HUES48 (cell line): Measurements from ENCODE around the gene EAF2.
"Not testable (repeated sequence)": the region's sequence is repeated elsewhere in the genome, so short reads cannot be mapped to it uniquely, and the experiment has no call there.

Experiments used
- H3K27ac ChIP-seq: one replicate; pipeline ENCODE4 v1.7.0; 2013; ENCODE audit warnings: low read depth, low read length, inconsistent platforms
- H3K27me3 ChIP-seq: 2 replicates; pipeline ENCODE4 v1.6.1; 2013; ENCODE audit warnings: mild to moderate bottlenecking, low read length; ENCODE audit not compliant: control insufficient read depth, insufficient read depth
- H3K36me3 ChIP-seq: 2 replicates; pipeline ENCODE4 v1.6.1; 2013; ENCODE audit warnings: low read length; ENCODE audit not compliant: control insufficient read depth, insufficient read depth
- H3K4me1 ChIP-seq: 2 replicates; pipeline ENCODE4 v1.6.1; 2013; ENCODE audit warnings: mild to moderate bottlenecking, low read length; ENCODE audit not compliant: control insufficient read depth, insufficient read depth
- H3K4me3 ChIP-seq: 2 replicates; pipeline ENCODE4 v1.5.1; 2013; ENCODE audit warnings: mild to moderate bottlenecking, low read depth, low read length
- H3K9ac ChIP-seq: 2 replicates; pipeline ENCODE4 v1.6.1; 2013; ENCODE audit warnings: mild to moderate bottlenecking, low read depth, low read length, moderate library complexity
- H3K9me3 ChIP-seq: 2 replicates; pipeline ENCODE4 v1.6.1; 2013; ENCODE audit warnings: low read length; ENCODE audit not compliant: control insufficient read depth, insufficient read depth

Gene EAF2

GRCh38 chr3:121863247-121863646 is 28.2 kb downstream of the EAF2 start:
- not testable (repeated sequence) for H3K27ac ChIP-seq, H3K27me3 ChIP-seq, H3K36me3 ChIP-seq, H3K9ac ChIP-seq, H3K4me1 ChIP-seq, H3K4me3 ChIP-seq
- H3K9me3 ChIP-seq, result peaks cover 16% of the 10 kb centered on the region

- Histone ChIP-seq H3K9me3 (peaks cover 16% of the 10 kb centered on the region), H3K27ac (no peak overlapping the region), H3K36me3 (no peaks in the 10 kb centered on the region), H3K9ac (no peak overlapping the region), H3K27me3 (no peaks in the 10 kb centered on the region), H3K4me1 (no peaks in the 10 kb centered on the region), H3K4me3 (no peak overlapping the region)
Measured at GRCh38 chr3:121863801-121864200, 28.8 kb downstream of the EAF2 start.

GRCh38 chr3:121869736-121870135 is 34.7 kb downstream of the EAF2 start:
- no peaks in the 10 kb centered on the region for H3K27me3 ChIP-seq
- H3K9me3 ChIP-seq, result no peaks in the 10 kb centered on the region
- H3K9ac ChIP-seq, result no peak overlapping the region
- H3K27ac ChIP-seq, result no peak overlapping the region
- no peaks in the 10 kb centered on the region for H3K36me3 ChIP-seq
- H3K4me3 ChIP-seq, result no peak overlapping the region
- H3K4me1 ChIP-seq, result no peaks in the 10 kb centered on the region

GRCh38 chr3:121870717-121871116 is 35.7 kb downstream of the EAF2 start:
- H3K9ac ChIP-seq, result no peak overlapping the region
- H3K4me1 ChIP-seq, result no peaks in the 10 kb centered on the region
- H3K27ac ChIP-seq, result no peak overlapping the region
- H3K4me3 ChIP-seq, result no peak overlapping the region
- no peaks in the 10 kb centered on the region for H3K27me3 ChIP-seq
- no peaks in the 10 kb centered on the region for H3K9me3 ChIP-seq
- H3K36me3 ChIP-seq, result no peaks in the 10 kb centered on the region

- no peak overlapping the region for H3K9ac ChIP-seq
- no peaks in the 10 kb centered on the region for H3K36me3 ChIP-seq
- no peak overlapping the region for H3K4me3 ChIP-seq
- H3K9me3 ChIP-seq, result no peaks in the 10 kb centered on the region
- H3K4me1 ChIP-seq, result no peaks in the 10 kb centered on the region
- no peak overlapping the region for H3K27ac ChIP-seq
- H3K27me3 ChIP-seq, result no peaks in the 10 kb centered on the region
Measured at GRCh38 chr3:121871430-121871829, 36.4 kb downstream of the EAF2 start.

- Histone ChIP-seq H3K27me3 (no peaks in the 10 kb centered on the region), H3K4me1 (0 out of 2 replicates have a peak, but pooled peaks cover 5% of the 10 kb centered on the region), H3K9me3 (no peaks in the 10 kb centered on the region), H3K9ac (no peak overlapping the region), H3K36me3 (no peaks in the 10 kb centered on the region), H3K4me3 (no peak overlapping the region), H3K27ac (no peak overlapping the region)
Measured at GRCh38 chr3:121878411-121878810, 43.4 kb downstream of the EAF2 start.

GRCh38 chr3:121883507-121883906 is 48.5 kb downstream of the EAF2 start:
- Histone ChIP-seq H3K4me1 (0 out of 2 replicates have a peak, but pooled peaks cover 5% of the 10 kb centered on the region), H3K27me3 (no peaks in the 10 kb centered on the region), H3K36me3 (no peaks in the 10 kb centered on the region)

GRCh38 chr3:121885386-121885785 is 50.4 kb downstream of the EAF2 start:
- H3K4me1 ChIP-seq, result 0 out of 2 replicates have a peak, but pooled peaks cover 3% of the 10 kb centered on the region
- no peaks in the 10 kb centered on the region for H3K9me3 ChIP-seq
- H3K4me3 ChIP-seq, result no peak overlapping the region
- H3K36me3 ChIP-seq, result no peaks in the 10 kb centered on the region
- no peaks in the 10 kb centered on the region for H3K27me3 ChIP-seq
- H3K9ac ChIP-seq, result no peak overlapping the region
- no peak overlapping the region for H3K27ac ChIP-seq

More at GRCh38 chr3:121883507-121883906, 48.5 kb downstream of the EAF2 start:
- H3K9ac ChIP-seq, result no peak overlapping the region
- no peak overlapping the region for H3K27ac ChIP-seq
- no peak overlapping the region for H3K4me3 ChIP-seq
- no peaks in the 10 kb centered on the region for H3K9me3 ChIP-seq

GRCh38 chr3:121894301-121894990 is 59.4 kb downstream of the EAF2 start, which contains the start of gene SLC15A2:
Gene SLC15A2 (plus strand): TSS chr3:121894401. CDS start chr3:121894477, 76 bp downstream.
- Histone ChIP-seq H3K27ac (peak within 1 kb of the TSS; percentile 87), H3K9ac (peak within 1 kb of the TSS; percentile 74), H3K36me3 (no peaks in the 10 kb centered on the region), H3K27me3 (no peaks in the 10 kb centered on the region), H3K4me3 (peak within 1 kb of the TSS; percentile 51), H3K4me1 (peaks cover 30% of the 10 kb centered on the region), H3K9me3 (no peaks in the 10 kb centered on the region)

GRCh38 chr3:121895121-121895520 is 60.1 kb downstream of the EAF2 start:
- no peaks in the 10 kb centered on the region for H3K36me3 ChIP-seq
- H3K4me3 ChIP-seq, result peak overlapping the region; percentile 51
- peak overlapping the region; percentile 87 for H3K27ac ChIP-seq
- peaks cover 30% of the 10 kb centered on the region for H3K4me1 ChIP-seq
- no peaks in the 10 kb centered on the region for H3K9me3 ChIP-seq
- no peaks in the 10 kb centered on the region for H3K27me3 ChIP-seq
- peak overlapping the region; percentile 26; the same call in 1 of the 2 replicates for H3K9ac ChIP-seq

- H3K4me3 ChIP-seq, result no peak overlapping the region
Measured at GRCh38 chr3:121895736-121896135, 60.7 kb downstream of the EAF2 start.

More at GRCh38 chr3:121895736-121896135, 60.7 kb downstream of the EAF2 start:
- no peak overlapping the region for H3K9ac ChIP-seq
- H3K4me1 ChIP-seq, result peaks cover 30% of the 10 kb centered on the region
- no peaks in the 10 kb centered on the region for H3K9me3 ChIP-seq
- no peaks in the 10 kb centered on the region for H3K36me3 ChIP-seq
- no peak overlapping the region for H3K27ac ChIP-seq
- H3K27me3 ChIP-seq, result no peaks in the 10 kb centered on the region
